Measurements from ENCODE around the gene DESI2. TPM values are rescaled to one million over a fixed set of nuclear protein-coding genes. Genes with fewer than 3 reads are reported as not detected.

The DESI2 gene
- total RNA-seq, 4 donors from 2014 or later, result 33.4 to 47.6 (median 35.4) TPM

DNA sequence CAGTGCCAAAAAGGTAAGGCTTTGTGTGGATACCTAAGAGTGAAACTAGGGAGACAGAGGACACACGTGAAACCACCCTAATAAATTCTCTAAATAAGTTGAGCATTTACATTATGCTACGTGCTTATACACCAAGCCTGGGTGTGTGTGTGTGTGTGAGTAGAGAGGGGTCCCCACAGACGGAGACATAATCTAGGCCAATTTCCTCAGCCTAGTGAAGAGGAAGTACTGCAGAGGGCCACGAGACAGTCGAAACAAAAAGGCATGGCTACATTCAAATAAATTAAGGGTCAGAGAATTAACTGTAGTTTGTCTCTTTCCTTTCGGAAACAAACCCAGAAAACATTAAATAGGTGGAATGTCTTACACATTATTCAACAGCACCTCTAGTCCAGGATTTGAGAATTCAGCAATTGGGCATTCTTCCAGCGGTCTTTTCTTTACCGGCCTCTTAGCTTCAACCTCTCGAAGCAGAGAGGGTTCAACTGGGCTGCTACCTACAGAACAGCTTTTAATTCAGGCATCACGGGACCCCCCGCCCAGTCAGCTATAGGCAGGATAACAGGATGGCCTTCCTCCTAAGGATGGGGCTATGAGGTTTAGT lies 75.0 kb downstream of the DESI2 start:
- TF ChIP-seq, protein P1, sequence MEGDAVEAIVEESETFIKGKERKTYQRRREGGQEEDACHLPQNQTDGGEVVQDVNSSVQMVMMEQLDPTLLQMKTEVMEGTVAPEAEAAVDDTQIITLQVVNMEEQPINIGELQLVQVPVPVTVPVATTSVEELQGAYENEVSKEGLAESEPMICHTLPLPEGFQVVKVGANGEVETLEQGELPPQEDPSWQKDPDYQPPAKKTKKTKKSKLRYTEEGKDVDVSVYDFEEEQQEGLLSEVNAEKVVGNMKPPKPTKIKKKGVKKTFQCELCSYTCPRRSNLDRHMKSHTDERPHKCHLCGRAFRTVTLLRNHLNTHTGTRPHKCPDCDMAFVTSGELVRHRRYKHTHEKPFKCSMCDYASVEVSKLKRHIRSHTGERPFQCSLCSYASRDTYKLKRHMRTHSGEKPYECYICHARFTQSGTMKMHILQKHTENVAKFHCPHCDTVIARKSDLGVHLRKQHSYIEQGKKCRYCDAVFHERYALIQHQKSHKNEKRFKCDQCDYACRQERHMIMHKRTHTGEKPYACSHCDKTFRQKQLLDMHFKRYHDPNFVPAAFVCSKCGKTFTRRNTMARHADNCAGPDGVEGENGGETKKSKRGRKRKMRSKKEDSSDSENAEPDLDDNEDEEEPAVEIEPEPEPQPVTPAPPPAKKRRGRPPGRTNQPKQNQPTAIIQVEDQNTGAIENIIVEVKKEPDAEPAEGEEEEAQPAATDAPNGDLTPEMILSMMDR (IDR thresholded peaks at IDR 0.05), result no peak
- no peak for ATAC-seq (ENCODE audit: low FRiP score)
- DNase-seq (ENCODE audit: low spot score), result no peak

GRCh38 chr1:244730153-244730933 lies 77.4 kb downstream of the DESI2 start:
- ATAC-seq (ENCODE audit: low FRiP score) (peak; percentile 77), DNase-seq (ENCODE audit: low spot score) (no peak)
- TF ChIP-seq, protein P1 (IDR thresholded peaks at IDR 0.05), result no peak

DNA sequence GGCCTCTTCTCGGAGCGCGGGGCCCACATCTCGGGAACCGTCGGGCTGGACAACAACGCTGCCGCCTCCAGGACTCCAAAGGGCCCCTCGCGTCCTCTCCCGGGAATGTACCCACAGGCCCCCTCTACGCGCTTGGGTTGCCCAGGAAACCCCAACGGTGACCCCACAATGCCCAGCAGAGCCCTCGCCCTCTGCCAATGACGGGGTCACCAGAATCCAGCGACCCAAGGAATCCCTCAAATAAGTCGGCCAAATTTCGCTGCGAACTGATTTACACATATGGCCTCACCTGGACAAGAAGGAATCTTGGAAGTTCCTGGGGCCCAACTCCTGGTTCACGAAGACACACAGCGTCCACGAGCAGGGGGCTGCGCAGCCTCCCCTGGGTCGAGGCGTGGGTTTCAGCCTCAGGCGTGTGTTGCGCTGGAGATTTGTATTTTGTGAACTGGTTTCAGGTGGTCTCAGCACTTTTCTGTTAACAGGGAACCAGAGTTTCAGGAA lies 78.1 kb downstream of the DESI2 start:
- no peak for ATAC-seq (ENCODE audit: low FRiP score)
- TF ChIP-seq, protein P1 (IDR thresholded peaks at IDR 0.05), result no peak
- no peak for DNase-seq (ENCODE audit: low spot score)

- DNase-seq (ENCODE audit: low spot score) (no peak), ATAC-seq (ENCODE audit: low FRiP score) (no peak)
Measured at GRCh38 chr1:244731651-244732050, 78.7 kb downstream of the DESI2 start.

GRCh38 chr1:244732851-244733450 lies 80.0 kb downstream of the DESI2 start:
- no peak for DNase-seq (ENCODE audit: low spot score)
- TF ChIP-seq, protein P1 (IDR thresholded peaks at IDR 0.05), result no peak
- no peak for ATAC-seq (ENCODE audit: low FRiP score)

More at GRCh38 chr1:244731651-244732050, 78.7 kb downstream of the DESI2 start:
- TF ChIP-seq, protein P1 (IDR thresholded peaks at IDR 0.05), result no peak

- no peak for DNase-seq (ENCODE audit: low spot score)
- TF ChIP-seq, protein P1 (IDR thresholded peaks at IDR 0.05), result no peak
- ATAC-seq (ENCODE audit: low FRiP score), result no peak
Measured at GRCh38 chr1:244735404-244735803, 82.5 kb downstream of the DESI2 start.

All from omental fat pad (tissue), 4 donors.